ENCODE measurements around the gene CATSPER3. TPM values are rescaled to one million over a fixed set of nuclear protein-coding genes. Genes with fewer than 3 reads are reported as not detected.

CATSPER3 gene
- total RNA-seq, 1 donor from 2014 or later = 0.39 TPM

DNA sequence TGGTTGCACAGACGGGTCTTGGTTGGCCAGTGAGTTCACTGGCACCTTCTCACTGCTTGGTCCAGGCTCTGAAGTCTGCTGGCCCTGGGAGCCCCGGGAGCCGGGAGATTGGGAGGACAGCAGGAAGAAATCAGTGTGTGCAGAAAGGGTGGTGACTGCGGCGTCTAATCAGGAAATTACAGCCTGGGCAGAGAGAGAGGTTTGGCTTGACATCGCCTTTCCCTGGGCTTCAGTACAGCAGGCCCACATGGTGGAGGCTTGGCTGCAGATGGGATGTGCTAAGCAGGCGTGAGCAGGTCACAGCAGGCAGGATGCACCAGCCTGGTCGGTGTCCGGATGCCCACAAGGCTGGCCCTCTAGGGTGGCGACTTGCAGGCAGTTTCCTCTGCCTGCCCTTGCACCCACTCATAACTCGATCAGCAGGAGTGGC, 49.2 kb downstream of the CATSPER3 start:
- TF ChIP-seq EZH2 (IDR thresholded peaks at IDR 0.05; ENCODE audit: insufficient read depth, low read length) = no peak
- Mint-ChIP-seq H3K4me3 (ENCODE audit: unreplicated experiment) (no peak overlapping the region), H3K36me3 (ENCODE audit: low read depth, unreplicated experiment) (peaks cover 3% of the 10 kb centered on the region), H3K9me3 (ENCODE audit: unreplicated experiment) (peaks cover 3% of the 10 kb centered on the region), H3K27ac (ENCODE audit: unreplicated experiment) (no peak overlapping the region), H3K27me3 (ENCODE audit: low read depth, unreplicated experiment) (peaks cover 80% of the 10 kb centered on the region), H3K4me1 (ENCODE audit: low read depth, unreplicated experiment) (no peaks in the 10 kb centered on the region)
- DNase-seq (ENCODE audit: low read depth) (no peak), FAIRE-seq (no peak)
- Histone ChIP-seq H3K27me3 (ENCODE audit: insufficient read depth, low read length) (peaks cover 20% of the 10 kb centered on the region), H3K4me3 (ENCODE audit: insufficient read depth, low read depth, low read length) (no peak overlapping the region), H2AFZ (ENCODE audit: low read depth, low read length) (no peak overlapping the region), H4K20me1 (ENCODE audit: insufficient read depth, low read length) (no peaks in the 10 kb centered on the region), H3K4me2 (ENCODE audit: low read length) (no peak overlapping the region), H3K9me3 (ENCODE audit: insufficient read depth, low read depth, low read length) (no peaks in the 10 kb centered on the region), H3K79me2 (ENCODE audit: insufficient read depth, low read length) (no peaks in the 10 kb centered on the region), H3K4me1 (ENCODE audit: insufficient read depth, low read length) (no peaks in the 10 kb centered on the region), H3K9ac (ENCODE audit: low read length) (no peak overlapping the region), H3K36me3 (ENCODE audit: insufficient read depth, low read length) (no peaks in the 10 kb centered on the region), H3K27ac (ENCODE audit: low read depth, low read length) (no peak overlapping the region)

DNA sequence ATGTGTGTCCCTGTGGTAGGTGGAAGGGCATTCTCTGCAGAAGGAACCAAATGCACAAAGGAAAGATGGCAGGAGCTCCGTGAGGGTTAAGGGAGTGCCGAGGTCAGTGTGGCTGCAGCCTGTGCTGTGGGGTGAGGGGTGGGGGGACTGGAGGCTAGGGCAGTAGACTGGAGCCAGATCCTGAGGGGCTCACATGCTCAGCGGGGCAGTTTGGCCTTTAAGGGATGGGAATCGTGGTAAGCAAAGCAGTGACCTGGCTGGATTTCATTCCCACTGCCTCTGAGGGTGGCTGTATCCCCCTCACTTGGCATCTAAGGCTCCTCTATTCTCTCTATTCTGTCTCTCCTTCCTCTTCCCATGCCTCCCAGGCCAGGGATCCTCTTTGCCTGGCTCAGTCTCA, 50.8 kb downstream of the CATSPER3 start:
- TF ChIP-seq, protein P1, sequence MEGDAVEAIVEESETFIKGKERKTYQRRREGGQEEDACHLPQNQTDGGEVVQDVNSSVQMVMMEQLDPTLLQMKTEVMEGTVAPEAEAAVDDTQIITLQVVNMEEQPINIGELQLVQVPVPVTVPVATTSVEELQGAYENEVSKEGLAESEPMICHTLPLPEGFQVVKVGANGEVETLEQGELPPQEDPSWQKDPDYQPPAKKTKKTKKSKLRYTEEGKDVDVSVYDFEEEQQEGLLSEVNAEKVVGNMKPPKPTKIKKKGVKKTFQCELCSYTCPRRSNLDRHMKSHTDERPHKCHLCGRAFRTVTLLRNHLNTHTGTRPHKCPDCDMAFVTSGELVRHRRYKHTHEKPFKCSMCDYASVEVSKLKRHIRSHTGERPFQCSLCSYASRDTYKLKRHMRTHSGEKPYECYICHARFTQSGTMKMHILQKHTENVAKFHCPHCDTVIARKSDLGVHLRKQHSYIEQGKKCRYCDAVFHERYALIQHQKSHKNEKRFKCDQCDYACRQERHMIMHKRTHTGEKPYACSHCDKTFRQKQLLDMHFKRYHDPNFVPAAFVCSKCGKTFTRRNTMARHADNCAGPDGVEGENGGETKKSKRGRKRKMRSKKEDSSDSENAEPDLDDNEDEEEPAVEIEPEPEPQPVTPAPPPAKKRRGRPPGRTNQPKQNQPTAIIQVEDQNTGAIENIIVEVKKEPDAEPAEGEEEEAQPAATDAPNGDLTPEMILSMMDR (IDR thresholded peaks at IDR 0.05; ENCODE audit: insufficient read depth, low read depth, low read length) = no peak
- TF ChIP-seq EZH2 (IDR thresholded peaks at IDR 0.05; ENCODE audit: insufficient read depth, low read length) = no peak
- no peak overlapping the region for H3K9ac ChIP-seq (ENCODE audit: low read length)
- no peak for DNase-seq (ENCODE audit: low read depth)
- H3K9me3 ChIP-seq (ENCODE audit: insufficient read depth, low read depth, low read length) = no peaks in the 10 kb centered on the region
- H3K36me3 Mint-ChIP-seq (ENCODE audit: low read depth, unreplicated experiment) = peaks cover 2% of the 10 kb centered on the region
- peaks cover 22% of the 10 kb centered on the region for H3K27me3 ChIP-seq (ENCODE audit: insufficient read depth, low read length)
- H3K27me3 Mint-ChIP-seq (ENCODE audit: low read depth, unreplicated experiment) = peaks cover 85% of the 10 kb centered on the region
- no peak for FAIRE-seq
- no peaks in the 10 kb centered on the region for H4K20me1 ChIP-seq (ENCODE audit: insufficient read depth, low read length)
- no peaks in the 10 kb centered on the region for H3K79me2 ChIP-seq (ENCODE audit: insufficient read depth, low read length)
- H2AFZ ChIP-seq (ENCODE audit: low read depth, low read length) = no peak overlapping the region
- H3K4me3 ChIP-seq (ENCODE audit: insufficient read depth, low read depth, low read length) = no peak overlapping the region
- no peak overlapping the region for H3K27ac ChIP-seq (ENCODE audit: low read depth, low read length)
- no peaks in the 10 kb centered on the region for H3K36me3 ChIP-seq (ENCODE audit: insufficient read depth, low read length)
- H3K27ac Mint-ChIP-seq (ENCODE audit: unreplicated experiment) = no peak overlapping the region
- H3K4me3 Mint-ChIP-seq (ENCODE audit: unreplicated experiment) = no peak overlapping the region
- no peaks in the 10 kb centered on the region for H3K4me1 ChIP-seq (ENCODE audit: insufficient read depth, low read length)
- no peak overlapping the region for H3K4me2 ChIP-seq (ENCODE audit: low read length)
- H3K4me1 Mint-ChIP-seq (ENCODE audit: low read depth, unreplicated experiment) = no peaks in the 10 kb centered on the region
- peaks cover 3% of the 10 kb centered on the region for H3K9me3 Mint-ChIP-seq (ENCODE audit: unreplicated experiment)

DNA sequence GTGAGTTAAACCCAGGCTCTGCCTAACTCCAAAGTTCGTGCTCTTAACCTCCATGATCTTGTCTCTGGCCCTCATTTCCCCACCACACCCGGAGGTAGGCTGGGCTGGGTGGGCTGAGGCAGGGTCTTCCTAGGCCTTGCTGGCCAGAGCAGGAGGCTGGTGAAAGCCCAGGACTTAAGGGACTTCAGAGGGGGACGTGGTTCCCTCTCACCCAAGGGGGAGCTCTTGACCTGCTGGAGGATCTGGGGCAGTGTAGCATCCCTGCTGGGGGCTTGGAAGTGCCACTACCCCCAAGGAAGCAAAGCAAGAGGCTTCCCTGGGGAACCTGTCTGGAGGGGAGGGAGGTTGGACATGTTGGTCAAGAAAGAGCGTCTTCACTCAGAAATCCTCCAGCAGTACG, 51.6 kb downstream of the CATSPER3 start:
- H3K27me3 Mint-ChIP-seq (ENCODE audit: low read depth, unreplicated experiment) = peaks cover 83% of the 10 kb centered on the region
- Histone ChIP-seq H3K4me3 (ENCODE audit: insufficient read depth, low read depth, low read length) (no peak overlapping the region), H3K36me3 (ENCODE audit: insufficient read depth, low read length) (no peaks in the 10 kb centered on the region), H3K27me3 (ENCODE audit: insufficient read depth, low read length) (peaks cover 27% of the 10 kb centered on the region), H3K9me3 (ENCODE audit: insufficient read depth, low read depth, low read length) (no peaks in the 10 kb centered on the region), H3K4me1 (ENCODE audit: insufficient read depth, low read length) (no peaks in the 10 kb centered on the region), H2AFZ (ENCODE audit: low read depth, low read length) (no peak overlapping the region), H3K4me2 (ENCODE audit: low read length) (no peak overlapping the region), H3K9ac (ENCODE audit: low read length) (no peak overlapping the region), H3K27ac (ENCODE audit: low read depth, low read length) (no peak overlapping the region), H3K79me2 (ENCODE audit: insufficient read depth, low read length) (no peaks in the 10 kb centered on the region), H4K20me1 (ENCODE audit: insufficient read depth, low read length) (no peaks in the 10 kb centered on the region)
- TF ChIP-seq EZH2 (IDR thresholded peaks at IDR 0.05; ENCODE audit: insufficient read depth, low read length) = no peak
- TF ChIP-seq, protein P1 (IDR thresholded peaks at IDR 0.05; ENCODE audit: insufficient read depth, low read depth, low read length) = no peak
- no peaks in the 10 kb centered on the region for H3K4me1 Mint-ChIP-seq (ENCODE audit: low read depth, unreplicated experiment)
- H3K4me3 Mint-ChIP-seq (ENCODE audit: unreplicated experiment) = no peak overlapping the region
- H3K27ac Mint-ChIP-seq (ENCODE audit: unreplicated experiment) = no peak overlapping the region
- FAIRE-seq (no peak), DNase-seq (ENCODE audit: low read depth) (no peak)
- H3K9me3 Mint-ChIP-seq (ENCODE audit: unreplicated experiment) = no peaks in the 10 kb centered on the region
- H3K36me3 Mint-ChIP-seq (ENCODE audit: low read depth, unreplicated experiment) = peaks cover 2% of the 10 kb centered on the region

Data from astrocyte (in vitro differentiated cells and primary cell).